ENCODE data around the gene TBL2. TPM values are rescaled to one million over a fixed set of nuclear protein-coding genes. Genes with fewer than 3 reads are reported as not detected.
A peak's percentile ranks its signal among the peaks of the same experiment; 100 is the strongest.
"Not testable (repeated sequence)": the region's sequence is repeated elsewhere in the genome, so short reads cannot be mapped to it uniquely, and the experiment has no call there.

The TBL2 gene
- total RNA-seq, 1 experiment from 2014 or later, result 62.8 TPM

DNA sequence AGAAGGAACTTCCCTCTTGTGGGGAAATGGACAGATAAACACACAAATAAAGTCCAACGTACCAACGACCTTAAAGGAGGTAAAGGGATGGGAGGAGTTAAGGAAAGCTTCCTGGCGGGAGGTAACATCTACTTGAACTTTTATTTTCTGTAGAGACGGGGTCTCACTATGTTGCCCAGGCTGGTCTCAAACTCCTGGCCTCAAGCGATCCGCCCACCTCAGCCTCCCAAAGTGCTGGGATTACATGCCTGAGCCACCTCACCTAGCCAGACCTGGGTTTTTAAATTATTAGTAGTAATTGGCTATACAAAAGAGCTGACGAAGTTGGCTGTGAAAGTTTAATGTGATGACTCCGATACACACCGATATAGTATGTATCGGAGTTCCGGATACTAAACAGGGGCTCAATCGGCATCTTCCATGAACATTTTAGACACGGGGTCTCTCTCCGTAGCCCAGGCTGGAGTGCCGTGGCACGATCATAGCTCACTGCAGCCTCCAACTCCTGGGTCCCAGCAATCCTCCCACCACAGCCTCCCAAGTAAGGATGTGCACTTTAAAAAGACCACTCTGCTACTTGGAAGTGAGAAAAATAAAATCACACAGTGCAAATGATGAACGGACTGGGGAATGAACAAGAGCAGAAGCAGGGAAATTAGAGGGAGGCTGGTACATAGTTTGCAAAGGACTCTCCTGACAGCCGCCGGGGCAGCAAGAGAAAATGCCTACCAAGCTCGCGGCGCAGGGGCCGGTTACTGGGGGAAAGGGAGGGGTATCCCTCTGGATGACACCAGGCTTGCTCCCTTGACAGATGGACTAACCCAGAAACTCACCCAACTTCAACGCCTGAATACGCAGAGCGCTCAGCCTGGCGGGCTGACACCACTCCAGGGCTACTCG is 21.9 kb downstream of the TBL2 start:
- peaks cover 50% of the 10 kb centered on the region for H3K79me2 ChIP-seq (ENCODE audit: low read length)

GRCh38 chr7:73555411-73555982 is 22.9 kb downstream of the TBL2 start:
- Histone ChIP-seq H3K4me1 (ENCODE audit: insufficient read depth, low read length) (peaks cover 18% of the 10 kb centered on the region), H3K36me3 (ENCODE audit: low read depth, low read length) (peaks cover 14% of the 10 kb centered on the region), H3K9me3 (ENCODE audit: low read length) (no peaks in the 10 kb centered on the region), H3K79me2 (ENCODE audit: low read length) (peaks cover 57% of the 10 kb centered on the region), H4K20me1 (ENCODE audit: low read length) (peaks cover 21% of the 10 kb centered on the region; the same call in 1 of the 2 replicates), H3K27me3 (ENCODE audit: low read length) (no peaks in the 10 kb centered on the region), H3K4me3 (ENCODE audit: low read length) (peak overlapping the region; percentile 81), H3K4me2 (ENCODE audit: low read length) (peak overlapping the region; percentile 95), H2AFZ (ENCODE audit: low read length) (no peak overlapping the region), H3K9me2 (replicated peaks; ENCODE audit: low read length) (no peaks in the 10 kb centered on the region), H3K9ac (ENCODE audit: low read length) (peak overlapping the region; percentile 99; the same call in 1 of the 2 replicates), H3F3A (ENCODE audit: low read length, unreplicated experiment) (no peaks in the 10 kb centered on the region), H3K27ac (ENCODE audit: low read length) (no peak overlapping the region)
- ChIA-PET CTCF (no interaction called here), POLR2A (ENCODE audit: unreplicated experiment) (no interaction called here)
- DNase-seq (no peak), ATAC-seq (no peak)
- TF ChIP-seq EZH2phosphoT487 (IDR thresholded peaks at IDR 0.05; ENCODE audit: borderline replicate concordance, low read length), result no peak
- TF ChIP-seq CTCF (conservative IDR thresholded peaks at IDR 0.05; ENCODE audit: low read depth, low read length), result no peak
- TF ChIP-seq EZH2 (IDR thresholded peaks at IDR 0.05; ENCODE audit: low read length, unreplicated experiment), result no peak
- no TSS peak for BruUV-seq (replicated peaks)
- intact Hi-C loops (cut with micrococcal nuclease), result no loop called here

More for the DNA sequence above, 21.9 kb downstream of the TBL2 start:
- intact Hi-C loops (cut with micrococcal nuclease), result loop anchor here (1.0 to 2.0 kb wide), 2 partner anchors 22 to 34 kb away; partner anchors contain the start of genes BAZ1B and TBL2
- no peak for ATAC-seq
- H3K27me3 ChIP-seq (ENCODE audit: low read length), result no peaks in the 10 kb centered on the region
- peak overlapping the region; percentile 99 for H3K9ac ChIP-seq (ENCODE audit: low read length)
- no peak overlapping the region for H2AFZ ChIP-seq (ENCODE audit: low read length)
- H3K36me3 ChIP-seq (ENCODE audit: low read depth, low read length), result peaks cover 9% of the 10 kb centered on the region
- no peak overlapping the region; the same call in 1 of the 2 replicates for H3K27ac ChIP-seq (ENCODE audit: low read length)
- peak overlapping the region; percentile 81 for H3K4me3 ChIP-seq (ENCODE audit: low read length)
- ChIA-PET POLR2A (ENCODE audit: unreplicated experiment) (interaction anchor here (0.5 to 0.7 kb wide), 3 partner anchors 10 to 232 kb away, joined by 4 to 8 read pairs (median 4); partner anchors contain the start of gene TBL2), CTCF (no interaction called here)
- no peaks in the 10 kb centered on the region for H3F3A ChIP-seq (ENCODE audit: low read length, unreplicated experiment)
- H3K9me3 ChIP-seq (ENCODE audit: low read length), result no peaks in the 10 kb centered on the region
- peak overlapping the region; percentile 95 for H3K4me2 ChIP-seq (ENCODE audit: low read length)
- H4K20me1 ChIP-seq (ENCODE audit: low read length), result peaks cover 21% of the 10 kb centered on the region; the same call in 1 of the 2 replicates
- no peaks in the 10 kb centered on the region for H3K9me2 ChIP-seq (replicated peaks; ENCODE audit: low read length)
- TF ChIP-seq CTCF (conservative IDR thresholded peaks at IDR 0.05; ENCODE audit: low read depth, low read length), result no peak
- TF ChIP-seq EZH2 (IDR thresholded peaks at IDR 0.05; ENCODE audit: low read length, unreplicated experiment), result no peak
- no peak for TF ChIP-seq EZH2phosphoT487 (IDR thresholded peaks at IDR 0.05; ENCODE audit: borderline replicate concordance, low read length)
- BruUV-seq (replicated peaks), result TSS peak; percentile 62
- peaks cover 18% of the 10 kb centered on the region for H3K4me1 ChIP-seq (ENCODE audit: insufficient read depth, low read length)
- DNase-seq, result no peak

GRCh38 chr7:73550093-73550492 is 28.3 kb downstream of the TBL2 start:
- POLR2A ChIA-PET (ENCODE audit: unreplicated experiment); H3K9ac ChIP-seq (ENCODE audit: low read length); DNase-seq; H3K9me3 ChIP-seq (ENCODE audit: low read length); intact Hi-C loops (cut with micrococcal nuclease); H3K4me3 ChIP-seq (ENCODE audit: low read length); H3K27ac ChIP-seq (ENCODE audit: low read length); H2AFZ ChIP-seq (ENCODE audit: low read length); H4K20me1 ChIP-seq (ENCODE audit: low read length); H3K4me2 ChIP-seq (ENCODE audit: low read length); H3K4me1 ChIP-seq (ENCODE audit: insufficient read depth, low read length); CTCF ChIA-PET; ATAC-seq; BruUV-seq (replicated peaks); H3K27me3 ChIP-seq (ENCODE audit: low read length); H3K9me2 ChIP-seq (replicated peaks; ENCODE audit: low read length); H3F3A ChIP-seq (ENCODE audit: low read length, unreplicated experiment): not testable (repeated sequence)
- Histone ChIP-seq H3K36me3 (ENCODE audit: low read depth, low read length) (peaks cover 25% of the 10 kb centered on the region), H3K79me2 (ENCODE audit: low read length) (peaks cover 80% of the 10 kb centered on the region)

Data from PC-3 (cell line).